HG03060 (cell line): ENCODE data around the gene EXOSC2.

Experiments
- ATAC-seq: cut with Tn5 transposase; IDR thresholded peaks from one replicate; pipeline ENCODE4 v1.9.1; 2021; ENCODE audit warnings: low read depth, moderate number of reproducible peaks; ENCODE audit not compliant: unreplicated experiment

The EXOSC2 gene

GRCh38 chr9:130732793-130733221 is 39.2 kb downstream of the EXOSC2 start:
- no peak for ATAC-seq

- no peak for ATAC-seq
Measured at GRCh38 chr9:130735566-130735965, 42.0 kb downstream of the EXOSC2 start.

- no peak for ATAC-seq
Measured at GRCh38 chr9:130736834-130737233, 43.3 kb downstream of the EXOSC2 start.

GRCh38 chr9:130738281-130738680 is 44.7 kb downstream of the EXOSC2 start:
- ATAC-seq: no peak

- no peak for ATAC-seq
Measured at GRCh38 chr9:130739081-130739480, 45.5 kb downstream of the EXOSC2 start.

- no peak for ATAC-seq
Measured at GRCh38 chr9:130740218-130741023, 46.8 kb downstream of the EXOSC2 start.

GRCh38 chr9:130741024-130741305 is 47.4 kb downstream of the EXOSC2 start:
- ATAC-seq: no peak

GRCh38 chr9:130741831-130742449 is 48.4 kb downstream of the EXOSC2 start:
- ATAC-seq: no peak

- ATAC-seq: no peak
Measured at GRCh38 chr9:130743656-130744055, 50.1 kb downstream of the EXOSC2 start.

- ATAC-seq: no peak
Measured at GRCh38 chr9:130745210-130745800, 51.7 kb downstream of the EXOSC2 start.

GRCh38 chr9:130745829-130746228 is 52.2 kb downstream of the EXOSC2 start:
- no peak for ATAC-seq

GRCh38 chr9:130746434-130747212 is 53.0 kb downstream of the EXOSC2 start:
- no peak for ATAC-seq

GRCh38 chr9:130751631-130752355 is 58.2 kb downstream of the EXOSC2 start:
- ATAC-seq: no peak
